B cell (primary cell): ENCODE data around the gene ARHGAP32.

Experiments
- CTCF ChIP-seq: fragments of 200-600 bp; IDR thresholded peaks from one replicate; pipeline ENCODE4 v1.8.0; 2022; ENCODE audit warnings: antibody characterized with exemption, mild to moderate bottlenecking
- EZH2 ChIP-seq: IDR thresholded peaks from 2 replicates; pipeline ENCODE4 v1.6.1; 2012; ENCODE audit warnings: borderline replicate concordance, low read depth, mild to moderate bottlenecking, moderate library complexity, low read length; ENCODE audit not compliant: insufficient read depth, poor library complexity, severe bottlenecking

GRCh38 chr11:128940603-128941002, 251.5 kb downstream of the ARHGAP32 start:
- TF ChIP-seq CTCF (no peak), EZH2 (no peak)
